Tibial artery (tissue), 4 donors: ENCODE measurements around the gene MAGED4.
"Not testable (repeated sequence)": the region's sequence is repeated elsewhere in the genome, so short reads cannot be mapped to it uniquely, and the experiment has no call there.

Experiments
- DNase-seq, 2 donors: peaks; one replicate each; pipeline ENCODE4 v3.0.0-alpha.2; 2019
- H3K27ac ChIP-seq, 2 donors: fragments of 200-600 bp; sonication (generic) in 1 of 2; 1 replicate in 1 of 2; 2 replicates in 1 of 2; pipeline ENCODE4 v1.5.1; 2018 to 2019; ENCODE audit warnings: mild to moderate bottlenecking in 1 of 2
- H3K27me3 ChIP-seq, 2 donors: fragments of 200-600 bp; sonication (generic) in 1 of 2; one replicate each; pipeline versions ENCODE4 v1.5.1 to v1.6.0; 2016 to 2019
- H3K36me3 ChIP-seq, 3 donors: fragments of 200-600 bp; sonication (generic) in 2 of 3; one replicate each; pipeline ENCODE4 v1.5.1; 2016 to 2019; ENCODE audit warnings: mild to moderate bottlenecking in 2 of 3
- H3K4me1 ChIP-seq, 4 donors: fragments of 200-600 bp; sonication (generic) in 2 of 4; 1 replicate in 3 of 4; 2 replicates in 1 of 4; pipeline ENCODE4 v1.5.1; 2016 to 2019
- H3K4me3 ChIP-seq, 2 donors: fragments of 200-600 bp; sonication (generic) in 1 of 2; 1 replicate in 1 of 2; 2 replicates in 1 of 2; pipeline ENCODE4 v1.5.1; 2018 to 2019; ENCODE audit warnings: mild to moderate bottlenecking in 2 of 2
- H3K9me3 ChIP-seq, 3 donors: fragments of 200-600 bp; sonication (generic) in 1 of 3; one replicate each; pipeline ENCODE4 v1.5.1; 2016 to 2019
- intact Hi-C: fragments of 100-400 bp; cut with DNase I; formaldehyde crosslinking; loops from one replicate; pipeline ENCODE4 v1.15.0; 2023; ENCODE audit warnings: low total_unique reads
- TF ChIP-seq, protein P1 (sequence below), 2 experiments: fragments of 200-600 bp in 1 of 2; fragments of 450-650 bp in 1 of 2; IDR thresholded peaks; one replicate each; pipeline ENCODE4 v1.5.1; 2017 to 2019; ENCODE audit warnings: antibody characterized with exemption in 2 of 2, mild to moderate bottlenecking in 1 of 2, moderate library complexity in 1 of 2

Gene MAGED4

DNA sequence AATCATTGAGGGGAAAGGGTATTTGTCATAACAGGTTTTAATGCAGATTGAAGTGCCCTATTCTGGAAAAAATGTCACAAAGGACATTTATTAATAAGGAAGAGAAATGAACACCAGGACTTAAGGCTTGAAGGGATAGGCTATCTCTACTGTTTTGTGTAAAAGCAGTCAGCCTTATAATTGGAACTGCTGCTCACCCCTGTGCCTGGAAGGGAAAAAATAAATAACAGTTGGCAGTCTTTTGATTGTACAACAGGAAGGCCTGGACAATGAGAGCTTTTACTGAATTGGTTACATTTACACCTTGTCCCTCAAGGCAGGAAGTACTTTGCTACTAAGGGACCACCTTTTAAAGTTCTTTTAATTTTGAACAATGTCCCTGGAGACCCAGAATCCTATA is 17.8 kb upstream of the MAGED4 start:
- intact Hi-C loops = no loop called here
- Histone ChIP-seq H3K4me1 (no peaks in the 10 kb centered on the region), H3K27me3 (no peaks in the 10 kb centered on the region), H3K9me3 (peaks cover 0 to 12% (median 4%) of the 10 kb centered on the region in 3 donors), H3K27ac (no peak overlapping the region), H3K36me3 (no peaks in the 10 kb centered on the region), H3K4me3 (no peak overlapping the region)
- DNase-seq = no peak
- TF ChIP-seq, protein P1, sequence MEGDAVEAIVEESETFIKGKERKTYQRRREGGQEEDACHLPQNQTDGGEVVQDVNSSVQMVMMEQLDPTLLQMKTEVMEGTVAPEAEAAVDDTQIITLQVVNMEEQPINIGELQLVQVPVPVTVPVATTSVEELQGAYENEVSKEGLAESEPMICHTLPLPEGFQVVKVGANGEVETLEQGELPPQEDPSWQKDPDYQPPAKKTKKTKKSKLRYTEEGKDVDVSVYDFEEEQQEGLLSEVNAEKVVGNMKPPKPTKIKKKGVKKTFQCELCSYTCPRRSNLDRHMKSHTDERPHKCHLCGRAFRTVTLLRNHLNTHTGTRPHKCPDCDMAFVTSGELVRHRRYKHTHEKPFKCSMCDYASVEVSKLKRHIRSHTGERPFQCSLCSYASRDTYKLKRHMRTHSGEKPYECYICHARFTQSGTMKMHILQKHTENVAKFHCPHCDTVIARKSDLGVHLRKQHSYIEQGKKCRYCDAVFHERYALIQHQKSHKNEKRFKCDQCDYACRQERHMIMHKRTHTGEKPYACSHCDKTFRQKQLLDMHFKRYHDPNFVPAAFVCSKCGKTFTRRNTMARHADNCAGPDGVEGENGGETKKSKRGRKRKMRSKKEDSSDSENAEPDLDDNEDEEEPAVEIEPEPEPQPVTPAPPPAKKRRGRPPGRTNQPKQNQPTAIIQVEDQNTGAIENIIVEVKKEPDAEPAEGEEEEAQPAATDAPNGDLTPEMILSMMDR (IDR thresholded peaks at IDR 0.05) = no peak

DNA sequence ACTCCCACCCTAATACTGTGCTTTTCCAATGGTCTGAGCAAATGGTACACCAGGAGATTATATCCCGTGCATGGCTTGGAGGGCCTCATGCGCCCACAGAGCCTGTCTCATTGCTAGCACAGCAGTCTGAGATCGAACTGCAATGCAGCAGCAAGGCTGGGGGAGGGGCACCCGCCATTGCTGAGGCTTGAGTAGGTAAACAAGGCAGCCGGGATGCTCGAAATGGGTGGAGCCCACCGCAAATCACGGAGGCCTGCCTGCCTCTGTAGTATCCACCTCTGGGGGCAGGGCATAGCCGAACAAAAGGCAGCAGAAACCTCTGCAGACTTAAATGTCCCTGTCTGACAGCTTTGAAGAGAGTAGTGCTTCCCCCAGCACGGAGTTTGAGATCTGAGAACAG is 13.6 kb upstream of the MAGED4 start:
- H3K36me3 ChIP-seq, H3K4me1 ChIP-seq, H3K27ac ChIP-seq, H3K4me3 ChIP-seq, intact Hi-C loops, DNase-seq, H3K27me3 ChIP-seq: not testable (repeated sequence)
- peaks cover 0 to 13% (median 4%) of the 10 kb centered on the region in 3 donors for H3K9me3 ChIP-seq

DNA sequence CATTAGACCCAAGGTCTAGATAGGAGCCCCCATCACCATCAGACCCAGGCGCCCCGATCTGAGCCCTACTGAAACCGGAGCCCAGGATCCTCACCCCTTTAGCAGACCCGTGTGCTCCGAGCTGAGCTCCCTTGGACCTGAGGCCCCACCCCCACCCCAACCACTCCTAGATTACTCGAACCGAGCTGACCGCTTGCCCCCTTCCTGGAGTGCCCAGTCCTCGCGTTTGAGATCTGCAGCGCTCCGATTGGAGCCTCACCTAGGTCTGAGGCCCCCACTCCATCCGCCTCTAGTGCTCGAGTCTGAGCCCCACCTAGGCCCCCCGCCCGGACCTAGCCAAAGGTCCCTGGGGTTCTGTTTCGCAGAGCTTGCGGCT is 378 bp downstream of the MAGED4 start:
- H3K27me3 ChIP-seq, intact Hi-C loops, H3K9me3 ChIP-seq, H3K4me1 ChIP-seq, DNase-seq, H3K27ac ChIP-seq, H3K4me3 ChIP-seq, H3K36me3 ChIP-seq: not testable (repeated sequence)

DNA sequence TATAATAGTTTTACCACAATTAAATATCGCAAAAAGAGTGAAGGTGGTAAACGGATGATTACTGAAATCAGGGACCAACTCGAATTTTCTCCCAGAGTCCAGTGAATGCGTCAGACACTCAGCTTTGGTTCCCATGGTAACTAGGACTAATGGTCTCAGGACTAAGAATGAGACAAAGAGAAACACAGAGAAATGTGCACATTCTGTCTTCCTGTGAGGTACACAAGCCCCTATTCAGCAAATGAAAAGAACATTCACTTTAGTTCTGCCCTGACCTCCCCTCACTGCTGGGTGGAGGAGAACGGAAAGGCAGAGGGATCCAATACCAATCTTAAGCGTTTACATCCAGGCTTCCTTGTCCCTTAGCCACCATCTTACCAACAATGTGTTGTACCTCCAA is 26.7 kb downstream of the MAGED4 start:
- H3K9me3 ChIP-seq, H3K4me1 ChIP-seq, H3K27ac ChIP-seq, H3K27me3 ChIP-seq, intact Hi-C loops, H3K4me3 ChIP-seq, H3K36me3 ChIP-seq, DNase-seq: not testable (repeated sequence)

DNA sequence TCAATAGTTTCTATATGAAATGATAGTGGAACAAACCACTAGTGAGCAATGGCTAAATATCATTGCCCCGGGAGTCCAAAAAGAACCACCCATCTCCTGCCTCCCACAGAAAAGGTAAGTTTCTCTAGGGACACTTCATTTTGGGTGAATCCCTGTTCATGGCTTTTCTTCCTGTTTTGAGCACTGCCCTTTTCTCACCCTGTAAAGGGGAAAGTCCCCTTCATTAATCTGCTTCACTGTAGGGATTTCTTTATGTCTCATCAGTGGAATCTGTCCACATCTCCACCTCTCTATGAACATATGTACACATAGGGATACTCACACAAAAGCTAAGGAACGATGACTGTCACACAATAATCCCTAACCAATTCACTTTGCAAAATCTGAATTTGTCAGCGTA is 28.6 kb downstream of the MAGED4 start:
- H3K4me1 ChIP-seq = no peaks in the 10 kb centered on the region
- H3K27me3 ChIP-seq = no peaks in the 10 kb centered on the region
- H3K27ac ChIP-seq = no peak overlapping the region
- no peaks in the 10 kb centered on the region for H3K36me3 ChIP-seq
- DNase-seq = no peak
- intact Hi-C loops = no loop called here
- H3K9me3 ChIP-seq = no peaks in the 10 kb centered on the region
- TF ChIP-seq, protein P1 (IDR thresholded peaks at IDR 0.05) = no peak
- H3K4me3 ChIP-seq = no peak overlapping the region

DNA sequence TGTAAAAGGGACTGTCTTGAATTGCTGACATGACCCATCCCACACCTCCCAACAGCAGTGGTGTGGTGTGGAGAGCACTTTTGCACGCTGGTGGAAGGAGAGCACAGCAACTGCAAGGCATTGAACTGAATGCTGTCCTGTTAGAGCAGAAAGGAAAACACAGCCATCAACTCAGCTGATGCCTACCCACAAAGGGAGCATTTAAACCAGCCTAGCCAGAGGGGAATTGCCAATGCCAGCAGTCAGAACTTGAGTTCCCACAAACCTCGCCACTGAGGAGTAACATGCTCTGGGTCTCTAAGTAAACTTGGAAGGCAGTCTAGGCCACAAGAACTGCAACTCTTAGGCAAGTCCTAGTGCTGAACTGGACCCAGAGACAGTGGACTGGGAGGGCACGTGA is 31.9 kb downstream of the MAGED4 start:
- TF ChIP-seq, protein P1 (IDR thresholded peaks at IDR 0.05) = no peak
- Histone ChIP-seq H3K27ac (no peak overlapping the region), H3K4me3 (no peak overlapping the region), H3K4me1 (no peaks in the 10 kb centered on the region), H3K27me3 (no peaks in the 10 kb centered on the region), H3K9me3 (peaks cover 0 to 11% (median 9%) of the 10 kb centered on the region in 3 donors), H3K36me3 (no peaks in the 10 kb centered on the region)
- DNase-seq = no peak
- intact Hi-C loops = no loop called here

DNA sequence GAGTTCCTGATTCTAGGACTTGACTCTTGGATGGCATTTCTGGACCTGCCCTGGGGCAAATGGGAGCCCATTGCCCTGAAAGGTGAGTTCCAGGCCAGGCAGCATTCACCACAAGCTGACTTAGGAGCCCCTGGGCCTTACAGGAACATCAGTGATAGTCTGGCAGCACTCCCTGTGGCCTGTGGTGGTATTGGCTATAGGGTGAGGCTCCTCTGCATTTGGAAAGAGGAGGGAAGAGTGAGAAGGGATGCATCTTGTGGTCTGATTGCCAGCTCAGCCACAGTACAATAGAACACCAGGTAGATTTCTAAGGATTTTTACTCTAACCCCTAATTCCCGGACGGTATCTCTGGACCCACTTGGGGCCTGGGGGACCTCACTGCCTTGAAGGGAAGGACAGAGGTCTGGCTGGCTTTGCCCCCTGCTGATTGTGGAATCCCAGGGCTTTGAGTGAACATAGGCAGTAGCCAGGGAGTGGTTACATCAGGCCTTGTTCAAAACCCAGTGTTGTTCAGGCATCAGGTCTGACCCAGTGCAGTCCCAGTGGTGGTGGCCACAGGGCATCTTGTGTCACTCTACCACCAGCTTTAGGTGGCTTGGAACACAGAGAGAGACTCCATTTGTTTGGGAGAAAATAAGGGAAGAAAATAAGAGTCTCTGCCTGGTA is 32.9 kb downstream of the MAGED4 start:
- Histone ChIP-seq H3K9me3 (peaks cover 0 to 11% (median 9%) of the 10 kb centered on the region in 3 donors), H3K4me1 (no peaks in the 10 kb centered on the region), H3K27ac (no peak overlapping the region), H3K36me3 (no peaks in the 10 kb centered on the region), H3K27me3 (no peaks in the 10 kb centered on the region), H3K4me3 (no peak overlapping the region)
- DNase-seq = no peak
- intact Hi-C loops = no loop called here
- TF ChIP-seq, protein P1 (IDR thresholded peaks at IDR 0.05) = no peak
